Measurements from ENCODE around the gene VWA3B.
"Not testable (repeated sequence)": the region's sequence is repeated elsewhere in the genome, so short reads cannot be mapped to it uniquely, and the experiment has no call there.

Gene VWA3B

DNA sequence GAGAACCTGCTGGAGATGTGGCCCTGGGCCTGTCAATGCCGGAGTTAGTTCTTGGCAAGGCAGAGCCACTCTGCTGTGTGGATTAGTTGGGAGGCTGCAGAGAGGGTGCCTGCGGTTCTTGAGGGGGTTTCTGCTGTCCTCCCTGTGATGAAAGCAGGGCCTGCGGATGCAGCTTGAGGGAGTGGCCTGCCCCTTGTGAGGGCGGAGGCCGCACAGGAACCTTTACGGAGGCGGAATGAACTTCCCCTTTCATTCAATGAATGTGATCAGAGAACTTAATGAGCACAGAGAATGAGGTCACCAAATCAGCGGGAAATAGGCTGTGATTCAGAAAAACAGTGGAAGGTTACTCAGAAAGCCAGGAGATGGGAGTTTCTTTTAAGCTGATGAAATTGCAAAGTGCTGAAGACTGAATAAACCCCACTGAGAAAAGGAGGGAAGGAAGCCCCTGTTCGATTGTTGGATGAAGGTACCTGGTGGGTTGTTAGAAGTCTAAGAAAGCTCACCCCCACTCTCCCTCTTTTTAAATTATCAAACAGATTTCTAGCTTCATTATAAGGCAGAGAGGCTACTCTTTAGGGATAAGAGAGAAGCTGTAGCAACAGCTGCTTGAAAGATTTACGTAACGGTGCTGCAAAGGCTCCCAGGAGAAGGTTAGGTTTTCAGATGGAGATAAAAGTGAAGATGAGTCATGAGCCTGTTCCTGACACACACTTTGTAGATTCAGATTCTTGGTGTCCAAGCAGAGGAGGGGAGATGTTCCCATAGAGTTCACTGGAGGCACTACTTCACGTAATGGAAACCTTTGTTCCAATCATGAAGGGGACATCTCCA is 47.4 kb downstream of the VWA3B start:
- DNase-seq = peak; percentile 25

DNA sequence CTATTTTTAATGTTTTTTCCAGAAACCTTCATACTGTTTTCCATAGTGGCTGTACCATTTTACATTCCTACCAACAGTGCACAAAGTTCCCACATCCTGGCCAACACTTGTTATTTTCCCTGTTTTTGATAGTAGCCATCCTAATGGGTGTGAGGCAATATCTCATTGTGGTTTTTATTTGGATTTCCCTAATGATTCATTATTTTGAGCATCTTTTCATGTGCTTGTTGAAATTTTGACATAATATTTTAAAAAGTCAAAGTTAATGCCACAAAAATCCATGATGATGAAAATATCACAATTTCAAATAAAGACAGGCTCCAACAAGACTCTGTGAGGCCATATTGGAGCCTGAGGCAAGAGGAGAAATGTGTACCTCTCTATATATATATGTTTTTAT is 50.2 kb downstream of the VWA3B start:
- DNase-seq = no peak

DNA sequence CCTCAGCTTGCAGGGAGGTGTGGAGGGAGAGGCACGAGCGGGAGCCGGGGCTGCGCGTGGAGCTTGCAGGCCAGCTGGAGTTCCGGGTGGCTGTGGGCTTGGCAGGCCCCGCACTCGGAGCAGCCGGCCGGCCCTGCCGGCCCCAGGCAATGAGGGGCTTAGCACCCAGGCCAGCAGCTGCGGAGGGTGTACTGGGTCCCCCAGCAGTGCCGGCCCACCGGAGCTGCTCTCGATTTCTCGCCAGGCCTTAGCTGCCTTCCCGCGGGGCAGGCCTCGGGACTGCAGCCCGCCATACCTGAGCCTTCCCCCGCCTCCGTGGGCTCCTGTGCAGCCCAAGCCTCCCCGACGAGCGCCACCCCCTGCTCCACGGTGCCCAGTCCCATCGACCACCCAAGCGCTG is 52.0 kb downstream of the VWA3B start:
- DNase-seq = not testable (repeated sequence)

DNA sequence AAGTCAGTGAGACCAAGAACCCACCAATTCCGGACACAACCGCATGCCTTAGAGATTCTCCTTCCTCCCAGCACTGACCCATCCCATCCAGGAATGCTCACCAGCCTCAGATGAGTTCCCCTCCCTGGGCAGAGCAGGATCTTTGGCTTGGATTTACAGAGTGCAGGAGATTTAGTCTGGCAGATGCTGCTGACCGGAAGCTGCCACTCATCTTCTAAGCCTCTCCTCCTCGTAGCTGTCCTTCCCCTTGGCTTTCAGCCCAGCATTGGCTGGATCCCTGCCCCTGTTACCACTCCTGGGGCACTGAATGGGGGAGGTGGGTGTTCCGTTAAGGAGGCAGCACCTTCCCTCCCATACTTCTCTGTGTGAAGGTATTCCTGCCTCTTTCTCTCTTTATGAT is 53.2 kb downstream of the VWA3B start:
- no peak for DNase-seq

DNA sequence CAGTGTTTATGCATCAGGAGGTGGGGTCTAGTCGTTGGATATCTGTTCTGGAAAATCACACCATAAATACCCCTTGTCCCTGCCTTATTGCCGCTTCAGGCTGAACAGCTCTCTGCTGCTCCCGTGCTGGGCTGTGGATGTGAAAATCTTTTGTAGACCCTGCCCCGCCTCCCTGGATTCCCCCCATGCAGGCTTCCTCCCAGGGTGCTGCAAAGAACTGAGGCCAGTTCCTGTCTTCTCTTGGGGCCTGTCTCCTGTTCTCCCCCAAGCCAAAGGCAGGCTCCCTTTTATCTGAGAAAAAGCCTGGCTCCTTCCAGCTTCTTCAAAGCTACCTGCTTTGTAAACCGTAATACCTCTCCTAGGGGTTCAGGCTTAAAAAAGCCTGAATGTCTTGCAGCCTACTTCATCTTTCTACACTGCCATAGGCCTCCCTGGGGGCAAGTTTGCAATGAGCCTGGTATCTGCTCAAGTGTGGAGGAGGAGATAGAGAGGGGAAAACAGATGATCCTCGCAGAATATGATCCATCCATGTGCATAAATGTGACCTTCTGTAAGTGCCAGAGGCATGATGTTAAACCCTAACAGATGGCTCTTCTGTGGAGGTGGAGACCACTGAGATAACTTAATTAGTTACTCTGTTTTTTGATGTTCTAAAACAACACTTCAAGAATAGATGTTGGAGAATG is 55.3 kb downstream of the VWA3B start:
- no peak for DNase-seq

DNA sequence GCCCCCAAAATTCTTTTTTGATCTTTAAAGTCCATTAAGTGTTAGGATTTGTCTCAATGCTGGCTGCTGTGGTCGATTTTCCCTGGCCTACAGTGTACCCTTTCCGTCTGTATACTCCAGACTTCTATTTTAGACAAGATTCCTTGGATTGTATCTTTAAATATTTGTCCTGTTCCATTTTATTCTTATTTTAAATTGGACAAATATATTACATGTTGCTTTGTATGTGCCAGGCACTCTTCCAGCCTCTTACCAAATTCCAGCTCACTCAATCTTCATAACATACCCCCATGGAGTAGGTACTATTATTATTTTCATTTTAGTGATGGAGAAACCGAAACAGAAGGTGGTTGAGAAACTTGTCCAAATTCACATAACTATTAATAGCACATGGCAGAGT is 58.1 kb downstream of the VWA3B start:
- DNase-seq = no peak

DNA sequence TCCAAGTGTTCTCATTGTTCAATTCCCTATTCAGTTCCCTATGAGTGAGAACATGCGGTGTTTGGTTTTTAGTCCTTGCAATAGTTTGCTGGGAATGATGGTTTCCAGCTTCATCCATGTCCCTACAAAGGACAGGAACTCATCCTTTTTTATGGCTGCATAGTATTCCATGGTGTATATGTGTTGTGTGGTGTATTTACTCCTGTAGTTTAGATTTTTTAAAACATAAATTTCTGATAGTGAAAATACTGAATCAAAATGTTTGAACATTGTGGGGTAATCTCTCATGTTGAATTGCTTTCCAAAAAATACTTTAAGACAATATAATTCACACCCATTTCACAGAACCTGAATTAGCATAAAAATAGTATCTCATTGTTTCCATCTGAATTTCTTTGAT is 60.9 kb downstream of the VWA3B start:
- not testable (repeated sequence) for DNase-seq

DNA sequence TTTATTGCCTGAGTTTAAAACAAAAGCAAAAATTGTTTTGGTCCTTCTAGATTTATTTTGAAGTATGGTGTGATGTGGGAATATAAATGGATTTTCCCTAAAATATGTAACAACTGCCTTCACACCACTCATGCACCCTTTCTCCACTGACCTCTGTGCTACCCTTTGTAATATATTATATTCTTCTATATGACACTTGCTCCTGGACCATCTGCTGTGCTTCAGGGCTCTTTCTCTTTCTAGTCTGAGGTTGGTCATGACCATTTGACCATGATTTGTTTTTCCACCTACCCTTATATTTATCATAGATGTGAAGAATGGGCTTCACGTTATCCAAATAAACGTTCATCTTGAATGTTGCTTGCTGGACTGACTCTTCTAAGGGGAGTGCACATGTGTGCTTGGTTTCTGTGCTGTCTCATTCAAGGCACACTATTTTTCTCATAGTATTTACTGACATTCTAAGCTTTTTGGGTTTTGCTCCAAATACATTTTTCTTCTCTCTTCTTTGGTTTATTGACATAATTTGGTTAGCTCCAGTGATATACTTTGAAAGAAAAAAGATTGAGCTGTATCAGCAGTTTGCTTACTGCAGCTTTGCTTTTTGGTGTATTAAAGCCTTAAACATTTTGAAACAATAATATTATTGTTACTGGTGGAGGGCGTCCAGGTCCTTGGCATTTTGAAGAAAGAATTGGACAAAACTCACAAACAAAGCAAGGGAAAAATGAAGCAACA is 61.8 kb downstream of the VWA3B start:
- no peak for DNase-seq

DNA sequence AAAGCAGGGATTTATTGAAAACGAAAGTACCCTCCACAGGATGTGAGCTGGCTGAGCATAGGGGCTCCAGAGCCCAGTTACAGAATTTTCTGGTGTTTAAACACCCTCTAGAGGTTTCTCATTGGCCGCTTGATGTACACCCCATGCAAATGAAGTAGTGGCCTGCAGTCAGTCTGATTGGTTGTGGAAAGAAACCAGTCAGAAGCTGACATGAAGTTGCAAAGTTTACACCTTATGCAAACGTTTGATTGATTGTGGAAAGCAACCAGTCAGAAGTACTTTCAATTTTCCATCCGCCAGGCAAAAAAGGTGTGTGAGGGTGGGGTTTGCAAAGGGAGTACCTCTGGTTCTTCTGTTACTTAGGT is 62.3 kb downstream of the VWA3B start:
- DNase-seq = peak; percentile 26

DNA sequence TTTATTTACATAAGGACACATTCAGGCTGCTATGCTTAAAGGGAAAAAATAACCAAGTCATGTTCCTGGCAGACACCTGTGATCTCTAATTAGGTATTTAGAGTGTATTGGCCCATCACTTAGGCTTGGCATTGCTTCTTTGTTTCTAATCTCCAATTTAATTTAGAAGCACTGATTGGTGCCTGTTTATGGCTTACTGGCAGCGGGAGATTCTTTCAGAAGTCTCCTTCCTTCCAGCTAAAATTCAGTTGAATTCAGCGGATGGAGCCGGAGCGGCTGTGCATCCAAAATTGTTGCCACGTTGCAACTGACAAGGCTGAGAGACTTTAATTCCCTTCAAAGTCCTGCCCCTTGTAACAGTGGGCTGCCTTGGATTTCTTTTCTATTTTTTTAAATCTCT is 66.5 kb downstream of the VWA3B start:
- no peak for DNase-seq

DNA sequence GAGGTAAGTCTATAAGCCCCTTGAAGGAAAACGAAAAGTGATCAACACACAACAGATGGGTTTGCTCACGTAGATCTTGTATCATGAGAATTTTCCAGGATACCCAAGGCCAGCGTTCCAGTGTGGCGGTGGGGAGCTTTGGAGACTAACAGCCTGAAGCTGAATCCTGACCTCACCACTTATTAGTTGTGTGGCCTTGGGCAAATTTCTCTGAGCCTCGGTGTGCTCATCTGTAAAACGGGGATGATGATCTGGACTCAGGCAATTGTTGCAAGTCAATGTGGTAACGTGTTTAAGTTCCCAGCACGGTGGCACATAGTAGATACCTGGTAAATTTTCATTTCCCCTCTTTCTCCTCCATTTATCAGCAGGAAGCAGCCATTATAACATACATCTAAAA is 68.3 kb downstream of the VWA3B start:
- no peak for DNase-seq

DNA sequence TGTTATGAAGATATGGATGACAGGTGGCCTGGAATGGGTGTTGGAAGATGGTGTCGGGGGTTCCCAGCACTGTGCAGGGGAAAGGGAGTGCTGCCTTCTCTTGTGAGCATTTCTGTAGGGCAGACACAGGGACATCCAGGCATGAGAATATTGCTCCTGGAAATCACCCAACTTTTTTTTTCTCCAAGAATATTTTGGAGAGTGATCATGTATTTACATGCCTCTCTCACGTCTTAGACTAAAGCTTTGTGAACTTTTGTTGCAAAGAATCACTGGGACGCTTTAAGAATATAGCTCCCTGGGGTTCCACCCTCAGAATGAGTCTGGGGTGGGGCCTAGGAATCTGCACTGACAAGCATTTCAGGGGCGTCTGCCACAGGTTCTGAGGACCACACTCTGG is 68.7 kb downstream of the VWA3B start:
- DNase-seq = no peak

DNA sequence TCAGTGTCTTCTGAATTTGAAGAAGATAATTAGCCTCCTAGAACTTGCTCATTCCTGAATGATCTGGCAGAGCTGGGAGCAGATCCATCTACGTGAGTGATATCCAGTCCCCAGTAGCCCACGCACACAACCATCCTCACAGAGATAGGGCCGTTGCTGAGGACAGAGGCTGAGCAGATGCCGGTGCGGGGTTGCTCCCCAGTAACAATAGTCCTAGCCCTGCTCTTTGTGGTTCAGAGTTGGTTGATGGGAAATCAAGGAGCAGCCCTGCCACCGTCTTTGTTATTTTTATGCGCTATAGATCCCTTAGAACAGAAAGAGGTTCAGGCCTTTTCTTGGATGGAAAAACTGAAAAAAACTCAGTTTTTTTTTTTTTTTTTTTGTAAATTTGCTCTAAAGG is 69.3 kb downstream of the VWA3B start:
- no peak for DNase-seq

DNA sequence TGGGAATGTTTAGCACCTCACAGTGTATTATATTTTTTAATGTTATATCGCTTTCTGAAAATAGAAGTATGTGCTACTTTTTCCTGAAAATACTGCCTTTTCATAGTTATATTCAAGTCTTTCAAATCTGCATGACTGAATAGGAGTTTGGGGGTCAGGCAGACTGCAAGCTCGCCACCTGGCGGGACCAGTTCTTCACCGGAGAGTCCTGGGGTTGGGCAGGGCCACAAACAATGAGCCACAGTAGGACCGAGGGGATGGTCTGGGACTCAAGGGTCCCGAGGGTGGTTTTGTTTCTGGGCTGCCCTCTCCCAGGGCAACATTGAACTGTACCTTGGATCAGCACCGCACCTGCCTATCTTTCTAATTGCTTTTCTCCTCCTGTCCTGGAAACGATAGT is 70.6 kb downstream of the VWA3B start:
- no peak for DNase-seq

DNA sequence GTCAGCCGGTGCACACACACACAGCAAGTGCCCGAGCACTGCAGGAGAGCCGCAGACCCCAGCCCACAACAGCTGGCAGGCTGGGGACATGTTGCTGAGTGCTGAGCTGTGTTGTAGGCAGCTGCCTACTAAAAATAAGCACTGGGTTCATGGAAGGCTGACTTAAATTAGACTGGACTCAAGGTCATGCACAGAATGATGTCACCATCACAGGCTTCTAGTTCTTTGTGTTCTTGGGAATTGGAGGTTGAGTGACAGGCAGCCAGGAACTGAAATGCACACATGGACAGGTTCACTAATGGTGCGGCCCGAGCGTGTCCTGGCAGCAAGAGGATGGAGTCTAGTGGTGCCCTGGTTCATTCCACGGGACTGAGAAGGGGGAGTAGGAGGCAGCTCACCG is 71.3 kb downstream of the VWA3B start:
- no peak for DNase-seq

DNA sequence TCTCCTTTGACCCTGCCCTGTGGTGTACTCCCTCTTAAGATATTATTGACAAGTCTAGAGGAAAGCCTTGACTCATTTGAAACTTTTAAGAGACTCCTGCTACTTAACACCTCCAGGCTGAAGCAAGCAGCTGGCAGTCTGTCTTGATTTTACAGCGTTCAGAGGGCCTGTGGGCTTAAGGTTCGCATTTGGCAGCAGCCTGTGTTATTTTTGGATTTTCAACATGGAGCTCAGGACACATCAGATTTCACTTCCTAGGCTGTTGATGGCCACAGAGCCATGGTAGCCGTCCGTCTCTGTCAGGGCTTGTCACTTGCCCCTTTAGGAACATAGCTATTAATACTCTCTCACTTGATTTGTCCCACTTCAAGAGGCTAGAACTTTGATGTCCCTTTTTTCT is 73.6 kb downstream of the VWA3B start:
- no peak for DNase-seq

DNA sequence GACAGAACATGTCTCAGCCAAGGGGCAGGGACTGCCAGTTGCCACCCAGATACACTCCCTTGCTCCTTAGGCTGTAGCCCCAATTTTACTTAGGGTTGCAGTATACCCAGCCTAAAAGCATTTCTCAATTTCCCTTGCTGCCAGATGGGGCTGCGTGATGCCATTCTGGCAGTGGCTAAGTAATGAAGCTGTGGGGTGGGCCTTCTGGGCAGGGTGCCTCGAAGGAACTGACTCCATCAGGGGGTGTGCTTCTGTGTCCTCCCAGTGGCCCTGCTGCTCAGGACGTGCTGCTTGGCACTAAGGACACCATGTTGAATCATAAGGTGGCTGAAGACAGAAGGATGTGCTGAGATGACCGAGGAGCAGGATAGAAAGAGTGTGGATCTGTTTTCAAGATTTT is 74.2 kb downstream of the VWA3B start:
- no peak for DNase-seq

DNA sequence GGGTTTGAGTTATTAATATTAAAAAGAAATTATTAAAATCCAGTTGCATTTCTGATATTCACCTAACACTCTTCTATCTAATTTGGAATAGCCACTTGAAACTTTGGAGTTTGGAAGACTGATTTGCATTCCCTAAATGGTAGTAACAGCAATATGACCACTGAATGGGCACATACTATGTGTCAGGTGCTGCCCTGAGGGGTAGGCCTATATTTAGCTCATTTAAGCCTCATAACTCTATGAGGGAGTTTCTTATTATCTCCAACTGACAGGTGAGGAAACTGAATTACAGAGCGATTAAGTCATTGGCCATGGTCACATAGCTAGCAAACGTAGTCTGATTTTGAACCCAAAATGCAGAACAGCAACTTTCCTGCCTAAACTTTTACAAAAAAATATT is 77.3 kb downstream of the VWA3B start:
- no peak for DNase-seq

DNA sequence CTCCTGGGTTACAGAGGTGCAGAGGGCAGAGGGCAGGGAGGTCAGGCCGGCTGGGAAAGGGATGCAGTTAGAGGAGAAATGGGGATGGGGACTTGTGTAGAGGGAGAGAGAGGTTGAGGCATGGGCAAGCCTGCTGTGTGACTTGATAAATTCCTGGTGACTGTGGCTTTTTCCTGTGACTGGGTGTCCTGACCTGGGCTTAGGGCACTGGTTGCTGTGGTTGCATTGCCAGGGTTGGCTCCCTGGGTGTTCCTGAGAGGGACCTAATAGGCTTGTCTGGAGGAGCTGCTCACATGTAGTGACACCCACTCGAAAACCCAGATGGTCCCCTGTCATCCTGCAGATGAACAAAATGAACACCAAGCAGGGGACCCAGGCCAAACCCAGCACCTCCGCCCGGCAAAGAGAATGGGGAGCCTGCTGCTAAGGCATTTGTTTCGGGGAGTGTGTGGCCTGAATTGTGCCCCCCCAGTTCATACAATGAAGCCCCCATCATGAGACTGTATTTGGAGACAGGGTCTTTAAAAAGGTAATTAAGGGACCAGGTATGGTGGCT is 78.6 kb downstream of the VWA3B start:
- no peak for DNase-seq

DNA sequence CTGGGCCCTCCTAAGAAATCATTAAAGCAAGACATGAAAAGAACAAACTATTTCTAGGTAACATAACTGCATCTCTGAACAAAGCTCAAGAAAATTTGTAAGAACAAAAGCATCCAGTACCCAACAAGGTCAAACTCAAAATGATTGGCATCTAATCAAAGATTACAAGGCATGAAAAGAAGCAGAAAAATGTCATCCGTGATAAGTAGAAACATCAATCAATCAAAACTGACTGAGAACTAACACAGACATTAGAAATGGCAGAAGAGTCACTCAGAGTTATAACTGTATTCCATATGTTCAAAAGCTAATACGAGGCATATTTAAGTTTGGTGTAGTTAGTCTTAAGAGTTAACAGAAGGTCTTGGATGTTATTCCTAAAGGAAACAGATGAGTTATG is 80.9 kb downstream of the VWA3B start:
- DNase-seq = no peak

DNA sequence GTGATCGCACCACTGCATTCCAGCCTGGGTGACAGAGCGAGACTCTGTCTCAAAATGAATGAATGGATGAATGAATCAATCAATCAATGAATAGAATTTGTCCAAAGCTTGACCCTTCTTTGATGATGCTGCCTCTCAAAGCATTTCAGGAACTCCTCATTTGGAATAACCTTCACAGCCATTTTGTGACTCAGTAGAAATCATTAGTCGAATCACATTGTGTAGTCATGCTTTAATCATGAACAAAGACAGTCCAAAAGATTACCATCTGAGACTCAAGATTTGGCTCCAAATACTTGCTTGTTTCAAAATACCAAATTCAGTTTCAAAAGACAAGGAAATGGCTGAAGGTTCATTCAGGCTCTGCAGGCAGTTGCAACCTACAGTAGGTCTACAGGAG is 83.1 kb downstream of the VWA3B start:
- DNase-seq = no peak

DNA sequence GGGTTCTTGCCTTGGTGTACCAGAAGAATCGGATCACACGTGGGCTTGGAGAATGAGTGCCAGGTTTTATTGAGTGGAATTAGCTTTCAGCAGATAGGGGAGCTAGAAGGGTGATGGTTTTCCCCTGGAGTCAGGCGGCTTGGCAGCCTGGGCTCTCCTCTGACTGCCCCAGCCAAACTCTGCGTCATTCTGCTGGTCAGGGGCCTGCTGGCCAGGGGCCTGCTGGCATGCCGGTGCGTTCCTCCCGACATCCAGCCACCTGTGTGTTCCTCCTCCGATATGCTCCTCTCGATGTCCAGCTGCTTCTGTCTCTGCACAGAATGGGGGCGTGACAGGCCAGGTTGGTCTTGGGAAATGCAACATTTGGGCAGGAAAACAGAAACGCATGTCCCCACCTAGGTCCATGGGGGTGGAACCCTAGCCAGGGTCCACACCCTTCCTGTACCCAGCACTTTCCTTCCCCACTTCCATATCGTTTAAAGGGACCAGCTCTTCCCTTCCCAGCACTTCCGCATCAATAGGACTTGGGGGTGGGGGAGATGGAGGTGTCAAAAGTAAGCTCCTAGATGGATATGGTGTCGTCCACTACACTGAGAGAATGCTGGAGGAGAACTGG is 85.3 kb downstream of the VWA3B start:
- DNase-seq = no peak

DNA sequence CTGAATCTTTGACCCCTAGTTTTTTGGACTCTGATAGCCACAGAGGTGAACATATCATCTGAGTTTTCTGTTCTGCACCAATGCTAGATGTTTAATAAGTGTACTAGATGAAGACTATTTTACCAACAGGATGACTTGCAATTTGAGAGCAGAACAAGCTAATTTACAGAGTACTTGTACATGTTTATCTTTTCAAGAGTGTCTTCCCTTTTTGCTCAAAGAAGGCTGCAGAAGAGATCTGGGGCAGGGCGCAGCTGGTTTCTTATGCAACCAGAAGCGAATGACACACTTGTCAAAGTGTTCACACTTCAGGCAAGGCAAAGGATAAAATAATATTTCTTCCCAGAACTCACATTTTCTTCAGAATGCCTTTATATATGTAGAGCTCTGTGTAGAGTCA is 86.0 kb downstream of the VWA3B start:
- no peak for DNase-seq

Data from CD4-positive, alpha-beta T cell treated with Interleukin-4 for 4 hours (primary cell).